SJSA1 (cell line): Measurements from ENCODE around the gene SMYD1. TPM values are rescaled to one million over a fixed set of nuclear protein-coding genes. Genes with fewer than 3 reads are reported as not detected.

Source experiments
- total RNA-seq: library from RNA; depleted of rRNA; stranded (reverse); fragments of >200 nt; shearing (Covaris generic); gene quantifications from 2 replicates; pipeline ENCODE4 v1.2.3, GENCODE V29; 2014; rRNA removed

SMYD1 gene
- total RNA-seq, 1 experiment from 2014 or later, result not detected

Other genes starting within 250 kb of the SMYD1 start
- not detected in 2 replicates for gene RGPD2, start 242.0 kb upstream of the SMYD1 start, total RNA-seq
- gene RNU2-63P, start 51.3 kb upstream of the SMYD1 start, total RNA-seq, result 34.9 TPM in 1 of 2 replicates, not detected in the other
- gene KRCC1, start 12.0 kb upstream of the SMYD1 start, total RNA-seq, result 52.3 and 62.7 TPM in 2 replicates
- gene FABP1, start 60.2 kb downstream of the SMYD1 start, total RNA-seq, result not detected in 2 replicates
- 9.7 and 10.6 TPM in 2 replicates for gene THNSL2, start 102.5 kb downstream of the SMYD1 start, total RNA-seq